SW480 (cell line): Measurements from ENCODE around the gene OR10G4.
"Not testable (repeated sequence)": the region's sequence is repeated elsewhere in the genome, so short reads cannot be mapped to it uniquely, and the experiment has no call there.

ENCODE experiments used
- DNase-seq: peaks from one replicate; pipeline ENCODE4 v3.0.0-alpha.2; 2016; ENCODE audit warnings: low spot score

Gene OR10G4

GRCh38 chr11:124012697-124013096, at the start of gene OR10G4:
Gene OR10G4 (plus strand): TSS chr11:124012997. CDS start chr11:124015575, 2,578 bp downstream.
- DNase-seq, result no peak

GRCh38 chr11:123973816-123974215, 39.0 kb upstream of the OR10G4 start:
- peak; percentile 5 for DNase-seq

- DNase-seq, result no peak
Measured at GRCh38 chr11:123976770-123977560, 35.8 kb upstream of the OR10G4 start.

- DNase-seq, result peak; percentile 72
Measured at GRCh38 chr11:123977731-123978347, 35.0 kb upstream of the OR10G4 start, which contains the start of gene OR10S1. Gene OR10S1 (minus strand): TSS chr11:123977781. CDS start chr11:123977664, 117 bp downstream.

- DNase-seq, result no peak
Measured at GRCh38 chr11:123979311-123979710, 33.5 kb upstream of the OR10G4 start.

- no peak for DNase-seq
Measured at GRCh38 chr11:123995119-123995518, 17.7 kb upstream of the OR10G4 start, which contains the start of gene OR10G6. Gene OR10G6 (minus strand): TSS chr11:123995161. CDS start chr11:123995161, 0 bp downstream.

- DNase-seq, result not testable (repeated sequence)
Measured at GRCh38 chr11:124015837-124016236, 3.0 kb downstream of the OR10G4 start.

GRCh38 chr11:124026498-124026897, 13.7 kb downstream of the OR10G4 start, which contains the start of gene OR10G8:
Gene OR10G8 (plus strand): TSS chr11:124026798. CDS start chr11:124029623, 2,825 bp downstream.
- DNase-seq, result no peak

GRCh38 chr11:124036666-124037065, 23.9 kb downstream of the OR10G4 start:
- DNase-seq, result no peak

GRCh38 chr11:124039557-124039956, 26.8 kb downstream of the OR10G4 start:
- DNase-seq, result no peak

- DNase-seq, result no peak
Measured at GRCh38 chr11:124041254-124041653, 28.5 kb downstream of the OR10G4 start, which contains the start of gene OR10G7. Gene OR10G7 (minus strand): TSS chr11:124041325. CDS start chr11:124039001, 2,324 bp downstream.

GRCh38 chr11:124043420-124043819, 30.6 kb downstream of the OR10G4 start:
- DNase-seq, result no peak

- DNase-seq, result no peak
Measured at GRCh38 chr11:124050748-124051147, 38.0 kb downstream of the OR10G4 start.

- no peak for DNase-seq
Measured at GRCh38 chr11:124052966-124053365, 40.2 kb downstream of the OR10G4 start.
